GM21515 (cell line): ENCODE results near the gene ATAD2B.

Source experiments
- ATAC-seq: cut with Tn5 transposase; IDR thresholded peaks from one replicate; pipeline ENCODE4 v1.9.1; 2021; ENCODE audit not compliant: unreplicated experiment

The ATAD2B gene

DNA sequence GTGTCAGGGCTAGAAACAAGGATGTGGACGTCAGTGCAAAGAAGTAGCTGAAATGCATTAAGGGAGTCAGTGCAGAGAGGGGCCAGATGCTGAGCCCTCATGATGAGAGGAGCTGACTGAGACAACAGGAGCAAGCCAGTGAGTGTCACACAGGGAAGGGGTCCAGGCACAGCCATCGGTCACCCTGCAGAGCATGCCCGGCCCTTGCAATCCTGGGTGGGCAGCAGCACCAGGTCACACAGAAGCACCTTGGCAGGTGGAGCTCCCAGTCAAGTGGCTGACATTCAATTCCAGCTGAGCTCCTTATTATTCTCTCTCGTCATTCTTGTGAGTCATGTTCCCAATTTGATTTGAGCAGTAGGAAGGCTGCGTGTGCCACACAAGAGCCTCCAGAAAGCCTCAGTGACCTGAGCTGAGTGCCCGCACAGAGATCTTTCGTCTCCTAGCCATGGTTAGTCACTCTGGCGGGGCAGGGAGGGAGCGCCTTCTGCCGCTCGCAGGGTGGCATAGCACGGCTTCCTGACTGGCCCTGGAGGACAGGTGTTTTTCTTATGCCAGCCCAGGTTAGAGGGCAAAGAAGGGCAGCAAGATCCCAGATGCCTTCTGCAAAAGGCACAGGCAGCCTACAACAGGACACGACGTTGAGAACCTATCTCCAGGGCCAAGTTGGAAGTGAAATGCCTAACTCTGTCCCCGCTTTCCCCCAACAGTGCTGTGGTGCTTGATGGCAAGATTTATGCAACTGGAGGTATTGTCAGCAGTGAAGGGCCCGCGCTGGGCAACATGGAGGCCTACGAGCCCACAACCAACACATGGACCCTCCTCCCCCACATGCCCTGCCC lies 220.9 kb downstream of the ATAD2B start:
- no peak for ATAC-seq

DNA sequence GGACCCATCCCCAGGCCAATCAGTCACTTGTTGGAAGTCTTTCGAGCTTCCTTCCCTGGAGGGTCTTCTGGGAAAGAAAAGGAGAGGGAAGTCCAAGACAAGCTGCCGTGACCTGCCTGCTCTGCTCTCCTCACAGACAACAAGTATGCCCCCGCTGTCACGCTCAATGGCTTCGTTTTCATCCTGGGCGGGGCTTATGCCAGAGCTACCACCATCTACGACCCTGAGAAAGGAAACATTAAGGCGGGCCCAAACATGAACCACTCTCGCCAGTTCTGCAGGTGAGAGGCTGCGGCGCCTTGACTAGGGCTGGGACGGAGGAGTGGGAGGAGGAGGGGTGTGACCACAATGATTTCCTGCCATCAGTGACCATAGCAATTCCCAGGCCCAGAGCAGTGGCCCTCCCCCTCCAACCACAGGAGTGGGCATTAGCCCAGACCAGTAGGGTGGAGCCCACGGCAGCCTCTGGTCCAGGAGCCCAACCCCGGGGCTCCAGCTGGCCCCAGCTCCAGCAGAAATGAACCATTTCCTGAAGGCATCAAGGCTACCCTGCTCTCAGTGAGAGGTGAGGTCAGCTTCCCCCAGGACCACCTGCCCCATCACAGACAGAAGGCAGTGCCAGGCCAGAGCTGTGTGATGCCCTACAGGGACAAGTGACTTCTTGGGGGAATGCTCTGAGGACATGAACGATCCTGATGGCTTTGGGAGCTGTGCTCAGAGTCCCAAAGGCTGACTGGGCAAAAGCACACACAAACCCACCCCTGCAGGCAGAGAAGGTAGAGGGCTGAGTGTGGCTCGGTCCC lies 223.1 kb downstream of the ATAD2B start:
- ATAC-seq = no peak

GRCh38 chr2:23703037-23703582 lies 223.8 kb downstream of the ATAD2B start:
- ATAC-seq = no peak

DNA sequence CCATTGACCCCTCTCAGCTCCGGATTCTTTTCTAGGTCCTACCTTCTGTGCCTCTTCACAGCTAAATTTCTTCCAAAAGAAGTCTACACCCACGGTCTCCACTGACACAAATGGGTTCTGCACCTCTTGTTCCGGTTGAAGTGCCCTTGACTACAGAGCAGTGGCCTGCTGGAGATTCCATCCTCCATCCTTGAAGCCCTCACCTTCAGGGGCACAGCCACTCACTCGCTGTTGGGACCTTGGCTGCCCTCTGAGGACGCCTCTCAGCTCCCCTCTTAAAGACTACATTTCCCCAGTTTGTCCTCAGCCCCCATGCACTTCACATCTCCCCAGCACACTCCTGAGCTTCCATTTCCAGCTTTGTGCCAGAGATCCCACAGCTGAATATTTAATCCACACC lies 226.3 kb downstream of the ATAD2B start:
- no peak for ATAC-seq

GRCh38 chr2:23699580-23699925 lies 227.4 kb downstream of the ATAD2B start:
- ATAC-seq = no peak

- ATAC-seq = no peak
These were observed 228.0 kb downstream of the ATAD2B start for GRCh38 chr2:23698721-23699579.
